ENCODE data around the gene PCYT2.
A peak's percentile ranks its signal among the peaks of the same experiment; 100 is the strongest.

PCYT2 gene

DNA sequence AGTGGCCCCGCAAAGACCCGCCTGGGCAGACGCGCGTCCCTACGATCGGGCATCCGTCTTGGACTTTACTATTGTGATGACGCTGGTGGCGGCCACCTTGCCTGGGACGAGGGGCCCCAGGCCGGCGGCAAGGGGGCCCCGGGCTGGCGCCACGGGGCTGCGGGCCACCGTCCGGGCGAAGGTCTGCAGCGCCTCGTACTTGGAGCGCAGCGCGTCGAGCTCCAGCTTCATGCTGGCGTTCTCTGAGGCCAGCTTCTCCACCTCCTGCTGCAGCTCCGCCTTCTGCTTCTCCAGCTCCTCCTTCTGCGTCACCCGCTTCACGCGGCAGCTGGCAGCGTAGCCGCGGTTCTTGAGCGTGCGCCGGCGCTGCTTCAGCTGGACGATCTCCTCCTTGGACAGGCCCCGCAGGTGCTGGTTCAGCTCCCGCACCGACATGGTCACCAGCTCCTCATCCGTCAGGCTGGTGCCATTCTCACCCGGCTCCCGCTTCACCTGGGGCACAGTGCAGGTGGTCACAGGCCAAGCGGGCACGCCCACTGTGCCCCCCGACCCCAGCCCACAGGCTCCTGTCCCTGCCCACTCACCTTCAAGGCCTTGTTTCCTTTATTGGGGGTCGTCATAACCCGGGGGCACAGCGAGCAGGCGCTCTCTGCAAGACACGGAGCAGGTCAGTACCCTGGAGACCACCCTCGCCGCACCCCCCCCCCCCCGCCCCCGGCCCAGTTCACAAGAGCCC is 11.5 kb upstream of the PCYT2 start:
- H3K27me3 ChIP-seq (ENCODE audit: insufficient read depth, low read length, poor library complexity), result no peaks in the 10 kb centered on the region
- no peak overlapping the region for H3K4me3 ChIP-seq (ENCODE audit: low read depth in 1 of 2, low read length in 2 of 2)
- H3K79me2 ChIP-seq (ENCODE audit: insufficient read depth, low read length), result peaks cover 83% of the 10 kb centered on the region
- DNase-seq (no peak), ATAC-seq (ENCODE audit: insufficient read depth, low read depth) (no peak)
- peaks cover 44% of the 10 kb centered on the region for H3K4me1 ChIP-seq (ENCODE audit: insufficient read depth, low read length)
- H4K20me1 ChIP-seq (ENCODE audit: insufficient read depth, low read length), result peaks cover 72% of the 10 kb centered on the region
- no peak overlapping the region for H3K4me2 ChIP-seq (ENCODE audit: insufficient read depth, low read length)
- no peak overlapping the region for H3K27ac ChIP-seq (ENCODE audit: low read length)
- H2AFZ ChIP-seq (ENCODE audit: low read depth, low read length), result no peak overlapping the region
- H3K9ac ChIP-seq (ENCODE audit: low read depth, low read length), result no peak overlapping the region
- no peaks in the 10 kb centered on the region for H3K9me3 ChIP-seq (ENCODE audit: insufficient read depth, low read length, severe bottlenecking)
- peaks cover 43% of the 10 kb centered on the region for H3K36me3 ChIP-seq (ENCODE audit: insufficient read depth, low read length)
- TF ChIP-seq, protein P1, sequence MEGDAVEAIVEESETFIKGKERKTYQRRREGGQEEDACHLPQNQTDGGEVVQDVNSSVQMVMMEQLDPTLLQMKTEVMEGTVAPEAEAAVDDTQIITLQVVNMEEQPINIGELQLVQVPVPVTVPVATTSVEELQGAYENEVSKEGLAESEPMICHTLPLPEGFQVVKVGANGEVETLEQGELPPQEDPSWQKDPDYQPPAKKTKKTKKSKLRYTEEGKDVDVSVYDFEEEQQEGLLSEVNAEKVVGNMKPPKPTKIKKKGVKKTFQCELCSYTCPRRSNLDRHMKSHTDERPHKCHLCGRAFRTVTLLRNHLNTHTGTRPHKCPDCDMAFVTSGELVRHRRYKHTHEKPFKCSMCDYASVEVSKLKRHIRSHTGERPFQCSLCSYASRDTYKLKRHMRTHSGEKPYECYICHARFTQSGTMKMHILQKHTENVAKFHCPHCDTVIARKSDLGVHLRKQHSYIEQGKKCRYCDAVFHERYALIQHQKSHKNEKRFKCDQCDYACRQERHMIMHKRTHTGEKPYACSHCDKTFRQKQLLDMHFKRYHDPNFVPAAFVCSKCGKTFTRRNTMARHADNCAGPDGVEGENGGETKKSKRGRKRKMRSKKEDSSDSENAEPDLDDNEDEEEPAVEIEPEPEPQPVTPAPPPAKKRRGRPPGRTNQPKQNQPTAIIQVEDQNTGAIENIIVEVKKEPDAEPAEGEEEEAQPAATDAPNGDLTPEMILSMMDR (IDR thresholded peaks at IDR 0.05; ENCODE audit: borderline replicate concordance, extremely low read depth, low read length, poor library complexity, severe bottlenecking), result no peak
- TF ChIP-seq EZH2 (IDR thresholded peaks at IDR 0.05; ENCODE audit: borderline replicate concordance, low read depth, low read length, severe bottlenecking), result no peak

DNA sequence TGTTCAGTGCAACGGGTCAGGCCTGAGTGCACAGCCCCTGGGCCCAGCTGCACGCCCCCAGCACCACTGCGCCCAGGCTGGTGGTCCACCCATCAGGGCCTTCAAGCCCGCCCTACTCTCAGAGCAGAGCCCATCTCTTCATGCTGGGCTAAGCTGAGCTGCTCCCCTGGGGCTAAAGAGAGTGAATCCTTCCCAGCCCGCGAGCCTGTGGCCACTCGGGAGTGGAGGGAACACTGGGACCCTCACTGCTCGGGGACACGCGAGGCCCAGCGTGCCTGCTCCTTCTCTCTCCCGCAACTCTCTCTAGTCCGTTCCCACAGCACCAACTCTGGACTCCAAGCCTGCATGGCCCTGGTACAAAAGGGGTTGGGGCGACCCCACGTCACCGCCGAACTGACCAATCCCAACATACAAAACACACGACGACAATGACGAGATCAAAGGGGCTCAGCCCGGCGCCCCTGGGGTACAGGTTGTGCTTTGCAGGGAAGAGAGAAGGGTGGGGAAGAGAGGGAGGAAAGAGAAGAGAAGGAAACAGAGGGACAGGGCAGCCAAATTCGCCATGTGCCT is 10.9 kb upstream of the PCYT2 start:
- Histone ChIP-seq H4K20me1 (ENCODE audit: insufficient read depth, low read length) (peaks cover 74% of the 10 kb centered on the region), H3K79me2 (ENCODE audit: insufficient read depth, low read length) (peaks cover 88% of the 10 kb centered on the region), H3K4me1 (ENCODE audit: insufficient read depth, low read length) (peaks cover 48% of the 10 kb centered on the region), H3K9me3 (ENCODE audit: insufficient read depth, low read length, severe bottlenecking) (no peaks in the 10 kb centered on the region), H2AFZ (ENCODE audit: low read depth, low read length) (no peak overlapping the region), H3K27ac (ENCODE audit: low read length) (no peak overlapping the region), H3K36me3 (ENCODE audit: insufficient read depth, low read length) (peaks cover 46% of the 10 kb centered on the region), H3K4me2 (ENCODE audit: insufficient read depth, low read length) (no peak overlapping the region), H3K27me3 (ENCODE audit: insufficient read depth, low read length, poor library complexity) (no peaks in the 10 kb centered on the region), H3K9ac (ENCODE audit: low read depth, low read length) (0 out of 2 replicates have a peak overlapping the region, but pooled peaks have one; percentile 8), H3K4me3 (ENCODE audit: low read depth in 1 of 2, low read length in 2 of 2) (no peak overlapping the region)
- DNase-seq (no peak), ATAC-seq (ENCODE audit: insufficient read depth, low read depth) (no peak)
- no peak for TF ChIP-seq EZH2 (IDR thresholded peaks at IDR 0.05; ENCODE audit: borderline replicate concordance, low read depth, low read length, severe bottlenecking)
- TF ChIP-seq, protein P1 (IDR thresholded peaks at IDR 0.05; ENCODE audit: borderline replicate concordance, extremely low read depth, low read length, poor library complexity, severe bottlenecking), result no peak

DNA sequence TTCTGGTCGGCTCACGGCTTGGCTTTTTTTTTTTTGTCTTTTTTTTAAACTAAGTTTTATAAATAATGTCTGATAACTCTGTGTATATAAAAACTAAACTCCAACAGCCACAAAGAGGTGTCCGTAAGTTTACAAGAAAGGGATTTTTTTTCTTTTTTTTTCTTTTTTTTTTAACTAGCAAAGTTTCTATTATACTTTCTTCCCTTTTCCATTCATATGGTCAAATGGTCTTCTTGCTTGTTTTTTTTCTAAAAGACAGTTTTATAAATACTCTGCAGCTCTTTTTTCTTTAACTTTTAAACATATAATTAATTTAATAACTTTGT is 10.3 kb upstream of the PCYT2 start:
- Histone ChIP-seq H3K36me3 (ENCODE audit: insufficient read depth, low read length) (peaks cover 46% of the 10 kb centered on the region), H3K4me1 (ENCODE audit: insufficient read depth, low read length) (peaks cover 51% of the 10 kb centered on the region), H2AFZ (ENCODE audit: low read depth, low read length) (no peak overlapping the region), H3K9ac (ENCODE audit: low read depth, low read length) (no peak overlapping the region), H3K79me2 (ENCODE audit: insufficient read depth, low read length) (peaks cover 88% of the 10 kb centered on the region), H3K27me3 (ENCODE audit: insufficient read depth, low read length, poor library complexity) (no peaks in the 10 kb centered on the region), H3K9me3 (ENCODE audit: insufficient read depth, low read length, severe bottlenecking) (no peaks in the 10 kb centered on the region), H3K27ac (ENCODE audit: low read length) (no peak overlapping the region), H4K20me1 (ENCODE audit: insufficient read depth, low read length) (peaks cover 74% of the 10 kb centered on the region), H3K4me3 (ENCODE audit: low read depth in 1 of 2, low read length in 2 of 2) (no peak overlapping the region), H3K4me2 (ENCODE audit: insufficient read depth, low read length) (no peak overlapping the region)
- no peak for TF ChIP-seq EZH2 (IDR thresholded peaks at IDR 0.05; ENCODE audit: borderline replicate concordance, low read depth, low read length, severe bottlenecking)
- TF ChIP-seq, protein P1 (IDR thresholded peaks at IDR 0.05; ENCODE audit: borderline replicate concordance, extremely low read depth, low read length, poor library complexity, severe bottlenecking), result no peak
- ATAC-seq (ENCODE audit: insufficient read depth, low read depth) (no peak), DNase-seq (no peak)

Measured in DND-41 (cell line).